IMR-90 (cell line): ENCODE results near the gene RNF34. TPM values are rescaled to one million over a fixed set of nuclear protein-coding genes. Genes with fewer than 3 reads are reported as not detected.

ENCODE experiments used
- ATAC-seq: fragments of 200-7000 bp; cut with Tn5 transposase; 2 replicates; pipeline ENCODE4 v1.9.1; 2020; ENCODE audit warnings: low read depth, mild to moderate bottlenecking, moderate library complexity
- BruUV-seq: library from RNA; stranded (reverse); fragments of 400-500 nt; replicated peaks from 2 replicates; lab custom pipeline; 2021; lab: Mats Ljungman, UMichigan
- CTCF ChIA-PET: fragments of 300-600 bp; formaldehyde crosslinking; extraction: SDS; loops from one replicate; lab custom pipeline; 2021; ENCODE audit warnings: antibody characterized with exemption; lab: Yijun Ruan, JAX
- POLR2A ChIA-PET: fragments of 300-600 bp; sonication (Branson Sonifier 250); formaldehyde crosslinking; loops from one replicate; lab custom pipeline; 2022; ENCODE audit warnings: antibody characterized with exemption; ENCODE audit not compliant: unreplicated experiment; lab: Charles Lee
- DNase-seq: peaks from one replicate; pipeline ENCODE4 v3.0.0; 2013
- H2AFZ ChIP-seq: replicated peaks from 2 replicates; pipeline ENCODE3; 2013; ENCODE audit warnings: low read length, mild to moderate bottlenecking; ENCODE audit not compliant: poor library complexity
- H2AK5ac ChIP-seq: 2 replicates; pipeline ENCODE4 v1.6.1; 2013; ENCODE audit warnings: low read depth, low read length, inconsistent platforms
- H2AK9ac ChIP-seq: replicated peaks from 2 replicates; pipeline ENCODE3; 2013; ENCODE audit warnings: mild to moderate bottlenecking, low read depth, low read length, moderate library complexity; ENCODE audit not compliant: poor library complexity
- H2BK120ac ChIP-seq: 2 replicates; pipeline ENCODE4 v1.6.1; 2013; ENCODE audit warnings: low read depth, low read length, inconsistent platforms
- H2BK15ac ChIP-seq: 3 replicates; pipeline ENCODE4 v1.6.1; 2013; ENCODE audit warnings: low read depth, low read length, inconsistent platforms
- H2BK20ac ChIP-seq: 2 replicates; pipeline ENCODE4 v1.6.1; 2013; ENCODE audit warnings: low read depth, mild to moderate bottlenecking, inconsistent platforms, low read length, moderate library complexity
- H2BK5ac ChIP-seq: 2 replicates; pipeline ENCODE4 v1.6.1; 2013; ENCODE audit warnings: mild to moderate bottlenecking, low read depth, low read length, inconsistent platforms; ENCODE audit not compliant: poor library complexity, severe bottlenecking
- H3K14ac ChIP-seq: replicated peaks from 2 replicates; pipeline ENCODE4 v1.6.1; 2013; ENCODE audit warnings: low read depth, low read length, inconsistent platforms
- H3K18ac ChIP-seq: 2 replicates; pipeline ENCODE4 v1.6.1; 2013; ENCODE audit warnings: low read depth, low read length, control low read depth
- H3K23ac ChIP-seq: 2 replicates; pipeline ENCODE4 v1.6.1; 2013; ENCODE audit warnings: low read depth, low read length, inconsistent platforms
- H3K27ac ChIP-seq: 2 replicates; pipeline ENCODE4 v1.5.1; 2013; ENCODE audit warnings: mild to moderate bottlenecking, control low read depth, low read length; ENCODE audit not compliant: insufficient read depth
- H3K27me3 ChIP-seq: 2 replicates; pipeline ENCODE4 v1.6.1; 2013; ENCODE audit warnings: low read length; ENCODE audit not compliant: control insufficient read depth, insufficient read depth
- H3K36me3 ChIP-seq: 2 replicates; pipeline ENCODE4 v1.6.1; 2013; ENCODE audit warnings: low read length, mixed read lengths; ENCODE audit not compliant: control insufficient read depth, insufficient read depth
- H3K4ac ChIP-seq: 2 replicates; pipeline ENCODE4 v1.6.1; 2013; ENCODE audit warnings: low read depth, low read length, inconsistent platforms
- H3K4me1 ChIP-seq: 2 replicates; pipeline ENCODE4 v1.6.1; 2013; ENCODE audit warnings: low read length, mixed read lengths; ENCODE audit not compliant: control insufficient read depth, insufficient read depth
- H3K4me2 ChIP-seq: 2 replicates; pipeline ENCODE4 v1.6.1; 2013; ENCODE audit warnings: low read depth, mild to moderate bottlenecking, control low read depth, low read length, moderate library complexity
- H3K4me3 ChIP-seq: 2 replicates; pipeline ENCODE4 v1.5.1; 2013; ENCODE audit warnings: low read depth, mild to moderate bottlenecking, control low read depth, low read length, moderate library complexity; ENCODE audit not compliant: insufficient read depth
- H3K56ac ChIP-seq: 2 replicates; pipeline ENCODE4 v1.6.1; 2013; ENCODE audit warnings: low read length, inconsistent platforms; ENCODE audit not compliant: insufficient read depth; ENCODE audit errors: extremely low read depth
- H3K79me1 ChIP-seq, 2 experiments: 2 replicates each; pipeline ENCODE4 v1.6.1; 2013; ENCODE audit warnings: low read length in 2 of 2, inconsistent platforms in 1 of 2, low read depth in 1 of 2
- H3K9ac ChIP-seq: 2 replicates; pipeline ENCODE4 v1.6.1; 2013; ENCODE audit warnings: low read depth, low read length, control low read depth
- H3K9me1 ChIP-seq: 2 replicates; pipeline ENCODE4 v1.6.1; 2013; ENCODE audit warnings: low read length, inconsistent platforms; ENCODE audit not compliant: insufficient read depth
- H3K9me3 ChIP-seq: 2 replicates; pipeline ENCODE4 v1.6.1; 2013; ENCODE audit warnings: low read length; ENCODE audit not compliant: control insufficient read depth, insufficient read depth
- H4K20me1 ChIP-seq: 2 replicates; pipeline ENCODE4 v1.6.1; 2013; ENCODE audit warnings: low read length, inconsistent platforms; ENCODE audit not compliant: insufficient read depth
- H4K5ac ChIP-seq: 2 replicates; pipeline ENCODE4 v1.6.1; 2013; ENCODE audit warnings: mild to moderate bottlenecking, low read depth, low read length, control low read depth
- H4K8ac ChIP-seq, 2 experiments: 2 replicates each; pipeline ENCODE4 v1.6.1; 2013; ENCODE audit warnings: low read depth in 2 of 2, low read length in 2 of 2, control low read depth in 1 of 2, inconsistent platforms in 1 of 2
- H4K91ac ChIP-seq: 2 replicates; pipeline ENCODE4 v1.6.1; 2013; ENCODE audit warnings: low read depth, low read length, inconsistent platforms; ENCODE audit not compliant: insufficient read depth
- CHD1 ChIP-seq: IDR thresholded peaks from 2 replicates; pipeline ENCODE4 v1.6.1; 2012; ENCODE audit warnings: low read depth, low read length, improper control_type of control experiment
- FOS ChIP-seq: fragments of 150-350 bp; IDR thresholded peaks from 2 replicates; pipeline ENCODE4 v1.6.1; 2016; ENCODE audit warnings: low read depth, low read length
- MAFK ChIP-seq: IDR thresholded peaks from 2 replicates; pipeline ENCODE4 v1.6.1; 2012; ENCODE audit warnings: low read depth, low read length, improper control_type of control experiment
- MAZ ChIP-seq: IDR thresholded peaks from 2 replicates; pipeline ENCODE4 v1.6.1; 2012; ENCODE audit warnings: low read depth, mild to moderate bottlenecking, low read length, improper control_type of control experiment, moderate library complexity, borderline replicate concordance
- RAD21 ChIP-seq: IDR thresholded peaks from 2 replicates; pipeline ENCODE4 v1.6.1; 2012; ENCODE audit warnings: low read length, improper control_type of control experiment
- RCOR1 ChIP-seq: IDR thresholded peaks from 2 replicates; pipeline ENCODE4 v1.6.1; 2012; ENCODE audit warnings: mild to moderate bottlenecking, low read length, improper control_type of control experiment; ENCODE audit not compliant: insufficient replicate concordance
- RFX5 ChIP-seq: IDR thresholded peaks from 2 replicates; pipeline ENCODE4 v1.8.0; 2012; ENCODE audit warnings: low read depth, mild to moderate bottlenecking, low read length, moderate library complexity
- WGBS, 2 experiments: methylation state at CpG; one replicate each; pipeline versions ENCODE4 v1.1.5 to v1.1.7; 2013; ENCODE audit warnings: missing lambda C conversion rate in 2 of 2; ENCODE audit not compliant: insufficient read length in 1 of 2; ENCODE audit errors: extremely low coverage in 2 of 2; 5-methylcytosine and 5-hydroxymethylcytosine counted together
- dilution Hi-C: fragments of 300-500 bp; cut with HindIII; formaldehyde crosslinking; loops from one replicate; pipeline ENCODE4 v1.14.3; 2018; ENCODE audit warnings: low sequenced_read_pairs; ENCODE audit not compliant: unreplicated experiment
- in situ Hi-C: fragments of 300-500 bp; cut with MboI; formaldehyde crosslinking; loops from 3 replicates; pipeline ENCODE4 v1.14.3; 2019; ENCODE audit warnings: low sequenced_read_pairs, inconsistent platforms, mixed read lengths
- intact Hi-C: fragments of 100-400 bp; cut with micrococcal nuclease; formaldehyde crosslinking; loops from 2 replicates; pipeline ENCODE4 v1.10.0; 2022
- polyA plus RNA-seq, 3 experiments: library from polyadenylated mRNA; depleted of rRNA; stranded (reverse); fragments of >200 nt; gene quantifications; 2 replicates each; pipeline ENCODE4 v1.2.3, GENCODE V29; 2012; ENCODE audit warnings: low replicate concordance in 1 of 3
- total RNA-seq: library from RNA; depleted of rRNA; stranded (reverse); fragments of >200 nt; gene quantifications from 2 replicates; pipeline ENCODE4 v1.2.3, GENCODE V29; 2012
- TF ChIP-seq, protein P1 (sequence below): fragments of 150-350 bp; IDR thresholded peaks from 2 replicates; pipeline ENCODE4 v1.6.1; 2017; ENCODE audit warnings: mild to moderate bottlenecking, antibody characterized with exemption, low read length, low read depth
- TF ChIP-seq, protein P2 (sequence below): conservative IDR thresholded peaks from 2 replicates; pipeline ENCODE4 v1.5.1; 2012; ENCODE audit warnings: mild to moderate bottlenecking, low read depth, low read length, improper control_type of control experiment
- TF ChIP-seq, protein P3 (sequence below): fragments of 150-350 bp; IDR thresholded peaks from 2 replicates; pipeline ENCODE4 v1.6.1; 2016; ENCODE audit warnings: low read depth, mild to moderate bottlenecking, low read length, moderate library complexity, borderline replicate concordance

The RNF34 gene
- total and polyA plus RNA-seq, 2 of the 4 experiments (the other 2 are of a cell fraction), result 33.2 to 69.5 TPM

DNA sequence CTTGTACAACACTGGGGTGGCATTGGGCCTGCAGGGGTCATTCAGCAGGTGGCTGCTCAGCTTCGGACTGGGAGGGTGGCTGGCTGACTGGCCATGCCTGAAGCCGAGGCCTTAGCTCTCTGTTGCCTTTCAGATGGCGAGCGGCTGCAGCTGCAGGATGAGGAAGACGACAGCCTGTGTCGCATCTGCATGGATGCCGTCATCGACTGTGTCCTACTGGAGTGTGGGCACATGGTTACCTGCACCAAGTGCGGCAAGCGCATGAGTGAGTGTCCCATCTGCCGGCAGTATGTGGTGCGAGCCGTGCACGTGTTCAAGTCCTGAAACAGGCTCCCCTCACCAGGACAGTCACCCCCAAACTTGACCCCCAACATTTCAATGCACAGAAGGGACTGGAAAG, 23.3 kb downstream of the RNF34 start:
- Histone ChIP-seq H3K9me1 (peaks cover 7% of the 10 kb centered on the region), H2BK120ac (no peak overlapping the region), H3K4me2 (no peak overlapping the region), H3K4me3 (no peak overlapping the region), H3K79me1 (peaks cover 20 to 56% of the 10 kb centered on the region in 2 experiments; a peak in 3 of 4 replicates), H2BK20ac (no peak overlapping the region), H3K56ac (no peak overlapping the region), H3K14ac (no peak overlapping the region), H2AK9ac (no peak overlapping the region), H3K27me3 (no peaks in the 10 kb centered on the region), H3K27ac (peak overlapping the region; percentile 1; the same call in 1 of the 2 replicates), H3K18ac (no peak overlapping the region), H2AFZ (peak overlapping the region; percentile 37), H2BK15ac (no peak overlapping the region), H4K5ac (no peak overlapping the region), H2AK5ac (no peak overlapping the region), H3K4ac (no peak overlapping the region), H4K20me1 (peaks cover 12% of the 10 kb centered on the region), H3K9ac (no peak overlapping the region), H2BK5ac (no peak overlapping the region), H3K36me3 (peaks cover 49% of the 10 kb centered on the region), H3K9me3 (no peaks in the 10 kb centered on the region), H4K91ac (no peak overlapping the region), H3K23ac (0 out of 2 replicates have a peak overlapping the region, but pooled peaks have one; percentile 45), H4K8ac (no peak overlapping the region), H3K4me1 (no peaks in the 10 kb centered on the region)
- no peak for TF ChIP-seq RCOR1
- TF ChIP-seq, protein P1, sequence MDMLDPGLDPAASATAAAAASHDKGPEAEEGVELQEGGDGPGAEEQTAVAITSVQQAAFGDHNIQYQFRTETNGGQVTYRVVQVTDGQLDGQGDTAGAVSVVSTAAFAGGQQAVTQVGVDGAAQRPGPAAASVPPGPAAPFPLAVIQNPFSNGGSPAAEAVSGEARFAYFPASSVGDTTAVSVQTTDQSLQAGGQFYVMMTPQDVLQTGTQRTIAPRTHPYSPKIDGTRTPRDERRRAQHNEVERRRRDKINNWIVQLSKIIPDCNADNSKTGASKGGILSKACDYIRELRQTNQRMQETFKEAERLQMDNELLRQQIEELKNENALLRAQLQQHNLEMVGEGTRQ, result no peak
- TF ChIP-seq, protein P2, sequence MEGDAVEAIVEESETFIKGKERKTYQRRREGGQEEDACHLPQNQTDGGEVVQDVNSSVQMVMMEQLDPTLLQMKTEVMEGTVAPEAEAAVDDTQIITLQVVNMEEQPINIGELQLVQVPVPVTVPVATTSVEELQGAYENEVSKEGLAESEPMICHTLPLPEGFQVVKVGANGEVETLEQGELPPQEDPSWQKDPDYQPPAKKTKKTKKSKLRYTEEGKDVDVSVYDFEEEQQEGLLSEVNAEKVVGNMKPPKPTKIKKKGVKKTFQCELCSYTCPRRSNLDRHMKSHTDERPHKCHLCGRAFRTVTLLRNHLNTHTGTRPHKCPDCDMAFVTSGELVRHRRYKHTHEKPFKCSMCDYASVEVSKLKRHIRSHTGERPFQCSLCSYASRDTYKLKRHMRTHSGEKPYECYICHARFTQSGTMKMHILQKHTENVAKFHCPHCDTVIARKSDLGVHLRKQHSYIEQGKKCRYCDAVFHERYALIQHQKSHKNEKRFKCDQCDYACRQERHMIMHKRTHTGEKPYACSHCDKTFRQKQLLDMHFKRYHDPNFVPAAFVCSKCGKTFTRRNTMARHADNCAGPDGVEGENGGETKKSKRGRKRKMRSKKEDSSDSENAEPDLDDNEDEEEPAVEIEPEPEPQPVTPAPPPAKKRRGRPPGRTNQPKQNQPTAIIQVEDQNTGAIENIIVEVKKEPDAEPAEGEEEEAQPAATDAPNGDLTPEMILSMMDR, result no peak
- TF ChIP-seq RAD21, result no peak
- TF ChIP-seq, protein P3, sequence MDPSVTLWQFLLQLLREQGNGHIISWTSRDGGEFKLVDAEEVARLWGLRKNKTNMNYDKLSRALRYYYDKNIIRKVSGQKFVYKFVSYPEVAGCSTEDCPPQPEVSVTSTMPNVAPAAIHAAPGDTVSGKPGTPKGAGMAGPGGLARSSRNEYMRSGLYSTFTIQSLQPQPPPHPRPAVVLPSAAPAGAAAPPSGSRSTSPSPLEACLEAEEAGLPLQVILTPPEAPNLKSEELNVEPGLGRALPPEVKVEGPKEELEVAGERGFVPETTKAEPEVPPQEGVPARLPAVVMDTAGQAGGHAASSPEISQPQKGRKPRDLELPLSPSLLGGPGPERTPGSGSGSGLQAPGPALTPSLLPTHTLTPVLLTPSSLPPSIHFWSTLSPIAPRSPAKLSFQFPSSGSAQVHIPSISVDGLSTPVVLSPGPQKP, result no peak
- no peak for TF ChIP-seq MAZ
- no peak for TF ChIP-seq FOS
- no peak for TF ChIP-seq CHD1
- TF ChIP-seq RFX5, result no peak
- TF ChIP-seq MAFK, result no peak
- CTCF ChIA-PET, result interaction anchor here (0.6 kb wide), 2 partner anchors 44 to 842 kb away, joined by 3 to 5 read pairs; partner anchors contain the start of gene POP5
- no peak for DNase-seq
- no peak for ATAC-seq
- in situ Hi-C loops (no loop called here), dilution Hi-C loops (no loop called here), intact Hi-C loops (no loop called here)
- no TSS peak for BruUV-seq
- POLR2A ChIA-PET, result no interaction called here
- 97% methylated on average over 6 of the region's 14 CpGs; no CpG with 5 or more reads in 1 of the 2 experiments for WGBS, 2 experiments
